ENCODE measurements around the gene SSR2.

SSR2 gene

GRCh38 chr1:156020293-156021092 is at the start of gene SSR2:
TSS of gene SSR2 (minus strand) at chr1:156020951. CDS start at chr1:156020167, 784 bp downstream.
- peak; percentile 45 to 69 (median 65) for DNase-seq

GRCh38 chr1:156070548-156070947 is 49.8 kb upstream of the SSR2 start:
- no peak for DNase-seq

GRCh38 chr1:156069490-156070455 is 49.0 kb upstream of the SSR2 start:
- DNase-seq = no peak

GRCh38 chr1:156067262-156067661 is 46.5 kb upstream of the SSR2 start:
- no peak for DNase-seq

- no peak for DNase-seq
These were observed 45.1 kb upstream of the SSR2 start for GRCh38 chr1:156065871-156066270.

- no peak for DNase-seq
These were observed 44.5 kb upstream of the SSR2 start for GRCh38 chr1:156065212-156065611.

- DNase-seq = no peak
These were observed 43.9 kb upstream of the SSR2 start for GRCh38 chr1:156064615-156065014.

GRCh38 chr1:156063997-156064285 is 43.2 kb upstream of the SSR2 start:
- no peak for DNase-seq

- DNase-seq = no peak
These were observed 41.4 kb upstream of the SSR2 start for GRCh38 chr1:156062189-156062588.

GRCh38 chr1:156060937-156061636 is 40.3 kb upstream of the SSR2 start, which contains the start of gene RAB25:
TSS of gene RAB25 (plus strand) at chr1:156061160. CDS start at chr1:156061401, 241 bp downstream.
- no peak for DNase-seq

GRCh38 chr1:156056326-156056849 is 35.6 kb upstream of the SSR2 start:
- no peak for DNase-seq

GRCh38 chr1:156055281-156056048 is 34.7 kb upstream of the SSR2 start:
- DNase-seq = no peak

GRCh38 chr1:156054500-156055280 is 33.9 kb upstream of the SSR2 start, which contains the start of gene LAMTOR2:
TSS of gene LAMTOR2 (plus strand) at chr1:156054782. CDS start at chr1:156054890, 108 bp downstream.
- DNase-seq = peak; percentile 90 to 97 (median 94)

GRCh38 chr1:156053768-156054499 is 33.2 kb upstream of the SSR2 start, which contains the start of gene UBQLN4:
TSS of gene UBQLN4 (minus strand) at chr1:156053798. CDS start at chr1:156053701, 97 bp downstream.
- peak; percentile 70 to 80 (median 75) for DNase-seq

GRCh38 chr1:156052862-156053767 is 32.4 kb upstream of the SSR2 start:
- DNase-seq = peak; percentile 26 to 49 (median 38)

- DNase-seq = no peak
These were observed 30.4 kb upstream of the SSR2 start for GRCh38 chr1:156051011-156051725.

GRCh38 chr1:156050376-156050775 is 29.6 kb upstream of the SSR2 start:
- DNase-seq = no peak

- no peak for DNase-seq
These were observed 28.0 kb upstream of the SSR2 start for GRCh38 chr1:156048663-156049258.
